GM12874 (cell line): ENCODE data around the gene PIM1.

Source experiments
- CTCF ChIP-seq: IDR thresholded peaks from 2 replicates; pipeline ENCODE4 v1.5.1; 2011; ENCODE audit warnings: low read depth, mild to moderate bottlenecking, control low read depth, low read length, moderate library complexity; ENCODE audit not compliant: insufficient read depth

Gene PIM1

GRCh38 chr6:37201726-37202125, 31.8 kb downstream of the PIM1 start:
- no peak for TF ChIP-seq CTCF

GRCh38 chr6:37202788-37203491, 33.0 kb downstream of the PIM1 start:
- TF ChIP-seq CTCF, result no peak

GRCh38 chr6:37204014-37204751, 34.2 kb downstream of the PIM1 start:
- no peak for TF ChIP-seq CTCF

GRCh38 chr6:37205175-37205996, 35.4 kb downstream of the PIM1 start:
- no peak for TF ChIP-seq CTCF

GRCh38 chr6:37205997-37206340, 36.0 kb downstream of the PIM1 start:
- TF ChIP-seq CTCF, result no peak

GRCh38 chr6:37206622-37207021, 36.7 kb downstream of the PIM1 start:
- no peak for TF ChIP-seq CTCF

- TF ChIP-seq CTCF, result peak; percentile 91
These were observed 38.0 kb downstream of the PIM1 start for GRCh38 chr6:37207903-37208456.
